T-cell (primary cell): ENCODE results near the gene RELL2. TPM values are rescaled to one million over a fixed set of nuclear protein-coding genes. Genes with fewer than 3 reads are reported as not detected.

Experiments used
- ATAC-seq, 4 experiments: fragments of 200-7000 bp in 3 of 4; fragments of 150-1000 bp in 1 of 4; cut with Tn5 transposase; replicated peaks in 1 of 4; 1 replicate in 3 of 4; 2 replicates in 1 of 4; pipeline ENCODE4 v1.10.0; 2021; ENCODE audit warnings: moderate library complexity in 3 of 4, mild to moderate bottlenecking in 2 of 4, moderate number of reproducible peaks in 1 of 4
- CTCF ChIA-PET, 2 donors: fragments of 300-600 bp; sonication (Branson Sonifier 250); formaldehyde crosslinking; loops; one replicate each; lab custom pipeline; 2022; ENCODE audit warnings: antibody characterized with exemption in 2 of 2; lab: Charles Lee
- POLR2A ChIA-PET, 2 donors: fragments of 300-600 bp; sonication (Branson Sonifier 250); formaldehyde crosslinking; loops; one replicate each; lab custom pipeline; 2022; ENCODE audit warnings: antibody characterized with exemption in 2 of 2; lab: Charles Lee
- DNase-seq, 35 experiments: peaks; one replicate each; pipeline versions ENCODE4 v3.0.0 to v3.0.0-alpha.2; 2013 to 2023
- H3K27ac ChIP-seq: one replicate; pipeline ENCODE4 v1.5.1; 2013; ENCODE audit warnings: low read length
- H3K27me3 ChIP-seq, 2 experiments: replicated peaks in 1 of 2; 1 replicate in 1 of 2; 2 replicates in 1 of 2; pipeline versions ENCODE4 v1.6.1 to v1.7.0; 2013; ENCODE audit warnings: low read length in 1 of 2, mixed read lengths in 1 of 2; ENCODE audit not compliant: control insufficient read depth in 2 of 2, insufficient read depth in 2 of 2; ENCODE audit errors: extremely low read depth in 1 of 2
- H3K36me3 ChIP-seq, 2 donors: 1 replicate in 1 of 2; 2 replicates in 1 of 2; pipeline versions ENCODE4 v1.6.1 to v1.7.0; 2013; ENCODE audit warnings: low read length in 1 of 2; ENCODE audit not compliant: control insufficient read depth in 2 of 2, insufficient read depth in 1 of 2; ENCODE audit errors: extremely low read depth in 1 of 2
- H3K4me1 ChIP-seq, 2 experiments: 1 replicate in 1 of 2; 2 replicates in 1 of 2; pipeline versions ENCODE4 v1.6.1 to v1.7.0; 2013; ENCODE audit warnings: low read length in 2 of 2, mixed read lengths in 1 of 2; ENCODE audit not compliant: insufficient read depth in 2 of 2, control insufficient read depth in 1 of 2; ENCODE audit errors: extremely low read depth in 1 of 2
- H3K4me3 ChIP-seq, 2 donors: 1 replicate in 1 of 2; 2 replicates in 1 of 2; pipeline versions ENCODE4 v1.5.1 to v1.7.0; 2013; ENCODE audit warnings: mild to moderate bottlenecking in 2 of 2, low read length in 1 of 2, moderate library complexity in 1 of 2; ENCODE audit not compliant: control insufficient read depth in 1 of 2; ENCODE audit errors: extremely low read depth in 1 of 2
- H3K9me3 ChIP-seq: 2 replicates; pipeline ENCODE4 v1.7.0; 2013
- H3K27ac Mint-ChIP-seq, 2 donors: one replicate each; pipeline ENCODE4 v1.8.0; 2020 to 2021; ENCODE audit warnings: mild to moderate bottlenecking in 2 of 2, mixed read lengths in 2 of 2
- H3K27me3 Mint-ChIP-seq, 2 donors: one replicate each; pipeline ENCODE4 v1.8.0; 2021 to 2022; ENCODE audit warnings: mixed read lengths in 2 of 2
- H3K36me3 Mint-ChIP-seq: one replicate; pipeline ENCODE4 v1.8.0; 2021; ENCODE audit warnings: mixed read lengths
- H3K4me1 Mint-ChIP-seq, 3 donors: one replicate each; pipeline ENCODE4 v1.8.0; 2020 to 2022; ENCODE audit warnings: mixed read lengths in 3 of 3, mild to moderate bottlenecking in 1 of 3
- H3K4me3 Mint-ChIP-seq, 3 donors: one replicate each; pipeline ENCODE4 v1.8.0; 2020 to 2022; ENCODE audit warnings: mild to moderate bottlenecking in 3 of 3, mixed read lengths in 3 of 3, moderate library complexity in 3 of 3
- H3K9me3 Mint-ChIP-seq, 3 donors: one replicate each; pipeline ENCODE4 v1.8.0; 2020 to 2022; ENCODE audit warnings: mixed read lengths in 3 of 3
- WGBS: methylation state at CpG from one replicate; pipeline ENCODE4 v1.1.5; 2013; ENCODE audit warnings: missing lambda C conversion rate; ENCODE audit not compliant: insufficient coverage; 5-methylcytosine and 5-hydroxymethylcytosine counted together
- total RNA-seq, 35 experiments: library from RNA in 6 of 35; stranded (reverse) in 6 of 35; fragments of 120-200 nt in 1 of 35; gene quantifications; one replicate each; pipeline versions ENCODE4 v1.2.1 to v1.2.4 and lab custom pipeline; 2013 to 2026

Gene RELL2
- total RNA-seq, 5 donors from 2014 or later (not counting 1 experiment from before 2014, with no cell fraction given) = 15.3 to 30.7 (median 26.0) TPM

GRCh38 chr5:141617128-141617527 lies 19.7 kb upstream of the RELL2 start:
- peaks cover 59 to 66% (median 62%) of the 10 kb centered on the region in 3 donors for H3K4me1 Mint-ChIP-seq
- H3K4me3 Mint-ChIP-seq = peak overlapping the region; percentile 94 to 99 (median 98)
- Histone ChIP-seq H3K4me1 (peaks cover 24 to 52% of the 10 kb centered on the region in 2 experiments), H3K9me3 (no peaks in the 10 kb centered on the region), H3K36me3 (peaks cover 3 to 29% of the 10 kb centered on the region in 2 donors), H3K27me3 (no peaks in the 10 kb centered on the region), H3K27ac (peak overlapping the region; percentile 86), H3K4me3 (peak overlapping the region; percentile 94 to 97)
- no peaks in the 10 kb centered on the region for H3K9me3 Mint-ChIP-seq
- no CpG with 5 or more reads among the region's 2 CpGs for WGBS
- ATAC-seq (no peak), DNase-seq (no peak)
- H3K27ac Mint-ChIP-seq = peak overlapping the region; percentile 96 to 97
- ChIA-PET CTCF (interaction anchor here (0.6 to 14.5 kb wide), 20 partner anchors 7 to 352 kb away, joined by 3 to 514 read pairs (median 5); partner anchors contain the start of genes HDAC3 (in 2 of the 2), RELL2 (in 2 of the 2), FCHSD1 (in 1 of the 2) and RNF14 (in 1 of the 2)), POLR2A (interaction anchor here (0.5 to 1.9 kb wide), 16 partner anchors 8 to 1162 kb away, joined by 3 to 20 read pairs (median 4); partner anchors contain the start of genes RELL2 (in 2 of the 2) and HDAC3 (in 1 of the 2))
- peaks cover 30% of the 10 kb centered on the region for H3K36me3 Mint-ChIP-seq
- H3K27me3 Mint-ChIP-seq = no peaks in the 10 kb centered on the region

- Mint-ChIP-seq H3K36me3 (peaks cover 30% of the 10 kb centered on the region), H3K4me1 (peaks cover 54 to 62% (median 60%) of the 10 kb centered on the region in 3 donors), H3K4me3 (peak overlapping the region; percentile 94 to 99 (median 98)), H3K9me3 (no peaks in the 10 kb centered on the region), H3K27ac (peak overlapping the region; percentile 96 to 97), H3K27me3 (no peaks in the 10 kb centered on the region)
- Histone ChIP-seq H3K27me3 (no peaks in the 10 kb centered on the region), H3K9me3 (no peaks in the 10 kb centered on the region), H3K36me3 (peaks cover 3 to 25% of the 10 kb centered on the region in 2 donors), H3K4me1 (peaks cover 22 to 47% of the 10 kb centered on the region in 2 experiments), H3K4me3 (peak overlapping the region; percentile 94 to 97), H3K27ac (peak overlapping the region; percentile 86)
- no CpG with 5 or more reads among the region's 9 CpGs for WGBS
- POLR2A ChIA-PET = interaction anchor here (0.5 to 1.9 kb wide), 11 partner anchors 9 to 1162 kb away, joined by 3 to 20 read pairs (median 5); partner anchors contain the start of genes HDAC3 (in 1 of the 2) and RELL2 (in 1 of the 2)
- DNase-seq = peak in 1 of 35 experiments; percentile 35
- CTCF ChIA-PET = interaction anchor here (0.6 to 14.5 kb wide), 16 partner anchors 10 to 352 kb away, joined by 3 to 514 read pairs (median 7); partner anchors contain the start of genes HDAC3 (in 2 of the 2), RELL2 (in 2 of the 2), FCHSD1 (in 1 of the 2) and RNF14 (in 1 of the 2)
- no peak for ATAC-seq
Measured at GRCh38 chr5:141617682-141618029, 19.1 kb upstream of the RELL2 start.

GRCh38 chr5:141618030-141618803 lies 18.6 kb upstream of the RELL2 start:
- WGBS = under 1% methylated on average over 36 of the region's 36 CpGs
- H3K36me3 Mint-ChIP-seq = peaks cover 29% of the 10 kb centered on the region
- peak overlapping the region; percentile 94 to 99 (median 98) for H3K4me3 Mint-ChIP-seq
- H3K4me1 Mint-ChIP-seq = peaks cover 50 to 60% (median 59%) of the 10 kb centered on the region in 3 donors
- peak overlapping the region; percentile 94 to 97 for H3K4me3 ChIP-seq
- CTCF ChIA-PET = interaction anchor here (0.6 to 14.5 kb wide), 24 partner anchors 11 to 351 kb away, joined by 3 to 514 read pairs (median 8); partner anchors contain the start of genes HDAC3 (in 2 of the 2), RELL2 (in 2 of the 2), FCHSD1 (in 1 of the 2) and RNF14 (in 1 of the 2)
- ATAC-seq = peak; percentile 39 to 59 (median 49)
- peak in 32 of 35 experiments; percentile 12 to 66 (median 41) for DNase-seq
- no peaks in the 10 kb centered on the region for H3K9me3 ChIP-seq
- no peaks in the 10 kb centered on the region for H3K9me3 Mint-ChIP-seq
- H3K4me1 ChIP-seq = peaks cover 28 to 41% of the 10 kb centered on the region in 2 experiments
- no peaks in the 10 kb centered on the region for H3K27me3 Mint-ChIP-seq
- H3K27ac ChIP-seq = peak overlapping the region; percentile 86
- POLR2A ChIA-PET = interaction anchor here (0.6 to 2.6 kb wide), 9 partner anchors 9 to 1161 kb away, joined by 3 to 20 read pairs (median 4); no protein-coding TSS in a partner anchor
- peak overlapping the region; percentile 96 to 97 for H3K27ac Mint-ChIP-seq
- no peaks in the 10 kb centered on the region for H3K27me3 ChIP-seq
- H3K36me3 ChIP-seq = peaks cover 3 to 24% of the 10 kb centered on the region in 2 donors

GRCh38 chr5:141618804-141619554 lies 17.8 kb upstream of the RELL2 start, which contains the start of gene DIAPH1:
TSS of gene DIAPH1 (minus strand) at chr5:141619000. CDS start at chr5:141618914, 86 bp downstream.
- H3K4me1 ChIP-seq = peaks cover 29 to 39% of the 10 kb centered on the region in 2 experiments
- Mint-ChIP-seq H3K27me3 (no peaks in the 10 kb centered on the region), H3K9me3 (no peaks in the 10 kb centered on the region), H3K4me3 (peak within 1 kb of the TSS; percentile 94 to 99 (median 98)), H3K36me3 (peaks cover 34% of the 10 kb centered on the region), H3K27ac (peak within 1 kb of the TSS; percentile 96 to 97), H3K4me1 (peaks cover 49 to 61% (median 59%) of the 10 kb centered on the region in 3 donors)
- H3K4me3 ChIP-seq = peak within 1 kb of the TSS; percentile 94 to 97
- POLR2A ChIA-PET = interaction anchor here (0.6 to 2.6 kb wide), 8 partner anchors 11 to 63 kb away, joined by 3 to 12 read pairs (median 4); partner anchors contain the start of gene RELL2 (in 1 of the 2)
- H3K27ac ChIP-seq = peak within 1 kb of the TSS; percentile 86
- no peaks in the 10 kb centered on the region for H3K27me3 ChIP-seq
- CTCF ChIA-PET = interaction anchor here (0.6 to 14.5 kb wide), 21 partner anchors 11 to 304 kb away, joined by 3 to 514 read pairs (median 6); partner anchors contain the start of genes HDAC3 (in 2 of the 2), RELL2 (in 2 of the 2), DELE1 (in 1 of the 2) and FCHSD1 (in 1 of the 2)
- ATAC-seq (peak; percentile 92 to 94 (median 93)), DNase-seq (peak; percentile 94 to 99 (median 97))
- peaks cover 3 to 31% of the 10 kb centered on the region in 2 donors for H3K36me3 ChIP-seq
- WGBS = 2% methylated on average over 40 of the region's 70 CpGs
- no peaks in the 10 kb centered on the region for H3K9me3 ChIP-seq

DNA sequence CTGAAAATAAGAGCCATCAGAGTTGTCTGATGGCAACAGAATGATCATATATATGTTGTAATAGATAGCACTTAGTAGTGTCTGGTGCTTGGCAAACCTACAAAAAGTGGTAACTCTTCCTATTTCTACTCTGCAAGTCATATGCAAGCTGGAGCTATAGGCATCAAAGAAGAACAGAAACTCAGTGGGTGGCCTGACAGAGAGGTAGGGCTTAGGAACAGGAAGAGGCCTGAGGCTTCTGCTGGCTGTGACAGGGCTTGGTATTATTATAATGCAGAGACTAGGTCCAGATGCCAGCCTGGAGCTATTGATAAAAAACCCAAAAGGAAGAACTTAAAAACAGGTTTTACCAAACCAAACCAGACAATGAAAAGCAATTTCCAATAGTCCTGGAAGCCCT lies 13.6 kb upstream of the RELL2 start:
- H3K4me3 Mint-ChIP-seq = peak overlapping the region in 1 of 3 donors; percentile 5
- H3K36me3 Mint-ChIP-seq = peaks cover 45% of the 10 kb centered on the region

More for the DNA sequence above, 13.6 kb upstream of the RELL2 start:
- Histone ChIP-seq H3K27ac (peak overlapping the region; percentile 21), H3K4me1 (peaks cover 9 to 15% of the 10 kb centered on the region in 2 experiments), H3K27me3 (no peaks in the 10 kb centered on the region), H3K36me3 (peaks cover 3 to 63% of the 10 kb centered on the region in 2 donors), H3K4me3 (no peak overlapping the region), H3K9me3 (no peaks in the 10 kb centered on the region)
- Mint-ChIP-seq H3K27me3 (no peaks in the 10 kb centered on the region), H3K27ac (peak overlapping the region; percentile 81 to 87), H3K9me3 (no peaks in the 10 kb centered on the region), H3K4me1 (peaks cover 15 to 25% (median 23%) of the 10 kb centered on the region in 3 donors)
- ChIA-PET CTCF (interaction anchor here (1.0 to 14.5 kb wide), 5 partner anchors 14 to 35 kb away, joined by 3 to 514 read pairs (median 8); partner anchors contain the start of genes HDAC3 (in 1 of the 2) and RELL2 (in 1 of the 2)), POLR2A (interaction anchor here (0.8 to 1.3 kb wide), 2 partner anchors 31 kb away, joined by 3 to 5 read pairs; no protein-coding TSS in a partner anchor)
- no peak for ATAC-seq
- DNase-seq = no peak
